Measurements from ENCODE around the gene ELL. TPM values are rescaled to one million over a fixed set of nuclear protein-coding genes. Genes with fewer than 3 reads are reported as not detected.

Gene ELL
- total and polyA plus RNA-seq, 9 of the 15 experiments (the other 6 are each of a cell fraction or from before 2014, with no cell fraction given): 0.24 to 22.5 (median 4.1) TPM

DNA sequence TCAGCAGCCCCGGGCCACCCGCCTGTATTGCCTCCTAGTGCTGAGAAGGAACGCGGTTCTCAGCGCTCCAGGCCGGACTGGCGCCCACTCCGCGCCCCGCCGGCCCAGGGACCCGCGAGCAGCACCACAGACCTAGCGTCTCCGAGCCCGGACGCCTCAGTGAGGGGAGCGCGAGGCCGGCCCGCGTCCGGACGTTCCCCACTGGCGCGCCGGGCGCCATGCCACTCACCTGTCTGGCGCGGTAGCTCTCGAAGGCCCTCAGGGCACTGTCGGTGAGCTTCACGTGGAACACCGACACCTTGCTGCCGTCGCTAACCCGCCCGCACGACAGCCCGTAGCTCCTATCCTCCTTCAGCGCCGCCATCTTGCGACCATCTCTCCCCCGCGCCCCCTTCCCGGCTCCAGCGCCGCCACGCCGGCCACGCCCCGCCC, at the start of gene ELL (continued):
- TF ChIP-seq, protein P1, sequence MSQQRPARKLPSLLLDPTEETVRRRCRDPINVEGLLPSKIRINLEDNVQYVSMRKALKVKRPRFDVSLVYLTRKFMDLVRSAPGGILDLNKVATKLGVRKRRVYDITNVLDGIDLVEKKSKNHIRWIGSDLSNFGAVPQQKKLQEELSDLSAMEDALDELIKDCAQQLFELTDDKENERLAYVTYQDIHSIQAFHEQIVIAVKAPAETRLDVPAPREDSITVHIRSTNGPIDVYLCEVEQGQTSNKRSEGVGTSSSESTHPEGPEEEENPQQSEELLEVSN (IDR thresholded peaks at IDR 0.05; ENCODE audit: borderline replicate concordance in 1 of 2, extremely low read depth in 1 of 2, insufficient read depth in 1 of 2, insufficient read length in 1 of 2, low read depth in 1 of 2, low read length in 1 of 2, poor library complexity in 1 of 2, severe bottlenecking in 1 of 2): peak in 1 of 2 experiments; percentile 9
- TF ChIP-seq, protein P2, sequence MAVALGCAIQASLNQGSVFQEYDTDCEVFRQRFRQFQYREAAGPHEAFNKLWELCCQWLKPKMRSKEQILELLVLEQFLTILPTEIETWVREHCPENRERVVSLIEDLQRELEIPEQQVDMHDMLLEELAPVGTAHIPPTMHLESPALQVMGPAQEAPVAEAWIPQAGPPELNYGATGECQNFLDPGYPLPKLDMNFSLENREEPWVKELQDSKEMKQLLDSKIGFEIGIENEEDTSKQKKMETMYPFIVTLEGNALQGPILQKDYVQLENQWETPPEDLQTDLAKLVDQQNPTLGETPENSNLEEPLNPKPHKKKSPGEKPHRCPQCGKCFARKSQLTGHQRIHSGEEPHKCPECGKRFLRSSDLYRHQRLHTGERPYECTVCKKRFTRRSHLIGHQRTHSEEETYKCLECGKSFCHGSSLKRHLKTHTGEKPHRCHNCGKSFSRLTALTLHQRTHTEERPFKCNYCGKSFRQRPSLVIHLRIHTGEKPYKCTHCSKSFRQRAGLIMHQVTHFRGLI (CRISPR knock-in tag; IDR thresholded peaks at IDR 0.05): no peak
- TF ChIP-seq, protein P3, sequence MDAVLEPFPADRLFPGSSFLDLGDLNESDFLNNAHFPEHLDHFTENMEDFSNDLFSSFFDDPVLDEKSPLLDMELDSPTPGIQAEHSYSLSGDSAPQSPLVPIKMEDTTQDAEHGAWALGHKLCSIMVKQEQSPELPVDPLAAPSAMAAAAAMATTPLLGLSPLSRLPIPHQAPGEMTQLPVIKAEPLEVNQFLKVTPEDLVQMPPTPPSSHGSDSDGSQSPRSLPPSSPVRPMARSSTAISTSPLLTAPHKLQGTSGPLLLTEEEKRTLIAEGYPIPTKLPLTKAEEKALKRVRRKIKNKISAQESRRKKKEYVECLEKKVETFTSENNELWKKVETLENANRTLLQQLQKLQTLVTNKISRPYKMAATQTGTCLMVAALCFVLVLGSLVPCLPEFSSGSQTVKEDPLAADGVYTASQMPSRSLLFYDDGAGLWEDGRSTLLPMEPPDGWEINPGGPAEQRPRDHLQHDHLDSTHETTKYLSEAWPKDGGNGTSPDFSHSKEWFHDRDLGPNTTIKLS (IDR thresholded peaks at IDR 0.05; ENCODE audit: borderline replicate concordance, low read depth): no peak
- TF ChIP-seq SRSF1 (IDR thresholded peaks at IDR 0.05; ENCODE audit: low read depth, low read length) (no peak), TCFL5 (CRISPR knock-in tag; conservative IDR thresholded peaks at IDR 0.05) (no peak), CBFA2T2 (conservative IDR thresholded peaks at IDR 0.05) (no peak), ZFP1 (CRISPR knock-in tag; IDR thresholded peaks at IDR 0.05) (no peak), RBBP5 (IDR thresholded peaks at IDR 0.05; ENCODE audit: borderline replicate concordance, insufficient read depth, low read length, poor library complexity, severe bottlenecking) (peak; percentile 85), ZNF282 (CRISPR knock-in tag; IDR thresholded peaks at IDR 0.05) (0 out of 2 replicates have a peak, but pooled peaks have one; percentile 40), TGIF2 (CRISPR knock-in tag; IDR thresholded peaks at IDR 0.05) (no peak), MCM2 (IDR thresholded peaks at IDR 0.05; ENCODE audit: low read depth) (no peak), GTF2A2 (tag; IDR thresholded peaks at IDR 0.05) (no peak)
- TF ChIP-seq, protein P4, sequence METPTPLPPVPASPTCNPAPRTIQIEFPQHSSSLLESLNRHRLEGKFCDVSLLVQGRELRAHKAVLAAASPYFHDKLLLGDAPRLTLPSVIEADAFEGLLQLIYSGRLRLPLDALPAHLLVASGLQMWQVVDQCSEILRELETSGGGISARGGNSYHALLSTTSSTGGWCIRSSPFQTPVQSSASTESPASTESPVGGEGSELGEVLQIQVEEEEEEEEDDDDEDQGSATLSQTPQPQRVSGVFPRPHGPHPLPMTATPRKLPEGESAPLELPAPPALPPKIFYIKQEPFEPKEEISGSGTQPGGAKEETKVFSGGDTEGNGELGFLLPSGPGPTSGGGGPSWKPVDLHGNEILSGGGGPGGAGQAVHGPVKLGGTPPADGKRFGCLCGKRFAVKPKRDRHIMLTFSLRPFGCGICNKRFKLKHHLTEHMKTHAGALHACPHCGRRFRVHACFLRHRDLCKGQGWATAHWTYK (CRISPR knock-in tag; IDR thresholded peaks at IDR 0.05): 0 out of 2 replicates have a peak, but pooled peaks have one; percentile 25
- TF ChIP-seq, protein P5, sequence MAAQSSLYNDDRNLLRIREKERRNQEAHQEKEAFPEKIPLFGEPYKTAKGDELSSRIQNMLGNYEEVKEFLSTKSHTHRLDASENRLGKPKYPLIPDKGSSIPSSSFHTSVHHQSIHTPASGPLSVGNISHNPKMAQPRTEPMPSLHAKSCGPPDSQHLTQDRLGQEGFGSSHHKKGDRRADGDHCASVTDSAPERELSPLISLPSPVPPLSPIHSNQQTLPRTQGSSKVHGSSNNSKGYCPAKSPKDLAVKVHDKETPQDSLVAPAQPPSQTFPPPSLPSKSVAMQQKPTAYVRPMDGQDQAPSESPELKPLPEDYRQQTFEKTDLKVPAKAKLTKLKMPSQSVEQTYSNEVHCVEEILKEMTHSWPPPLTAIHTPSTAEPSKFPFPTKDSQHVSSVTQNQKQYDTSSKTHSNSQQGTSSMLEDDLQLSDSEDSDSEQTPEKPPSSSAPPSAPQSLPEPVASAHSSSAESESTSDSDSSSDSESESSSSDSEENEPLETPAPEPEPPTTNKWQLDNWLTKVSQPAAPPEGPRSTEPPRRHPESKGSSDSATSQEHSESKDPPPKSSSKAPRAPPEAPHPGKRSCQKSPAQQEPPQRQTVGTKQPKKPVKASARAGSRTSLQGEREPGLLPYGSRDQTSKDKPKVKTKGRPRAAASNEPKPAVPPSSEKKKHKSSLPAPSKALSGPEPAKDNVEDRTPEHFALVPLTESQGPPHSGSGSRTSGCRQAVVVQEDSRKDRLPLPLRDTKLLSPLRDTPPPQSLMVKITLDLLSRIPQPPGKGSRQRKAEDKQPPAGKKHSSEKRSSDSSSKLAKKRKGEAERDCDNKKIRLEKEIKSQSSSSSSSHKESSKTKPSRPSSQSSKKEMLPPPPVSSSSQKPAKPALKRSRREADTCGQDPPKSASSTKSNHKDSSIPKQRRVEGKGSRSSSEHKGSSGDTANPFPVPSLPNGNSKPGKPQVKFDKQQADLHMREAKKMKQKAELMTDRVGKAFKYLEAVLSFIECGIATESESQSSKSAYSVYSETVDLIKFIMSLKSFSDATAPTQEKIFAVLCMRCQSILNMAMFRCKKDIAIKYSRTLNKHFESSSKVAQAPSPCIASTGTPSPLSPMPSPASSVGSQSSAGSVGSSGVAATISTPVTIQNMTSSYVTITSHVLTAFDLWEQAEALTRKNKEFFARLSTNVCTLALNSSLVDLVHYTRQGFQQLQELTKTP (IDR thresholded peaks at IDR 0.05; ENCODE audit: low read depth in 1 of 2, partially characterized antibody in 2 of 2): no peak
- TF ChIP-seq, protein P6, sequence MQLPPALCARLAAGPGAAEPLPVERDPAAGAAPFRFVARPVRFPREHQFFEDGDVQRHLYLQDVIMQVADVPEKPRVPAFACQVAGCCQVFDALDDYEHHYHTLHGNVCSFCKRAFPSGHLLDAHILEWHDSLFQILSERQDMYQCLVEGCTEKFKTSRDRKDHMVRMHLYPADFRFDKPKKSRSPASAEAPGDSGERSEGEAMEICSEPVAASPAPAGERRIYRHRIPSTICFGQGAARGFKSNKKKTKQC (CRISPR knock-in tag; IDR thresholded peaks at IDR 0.05): peak; percentile 76
